Measurements from ENCODE around the gene PALD1.
A peak's percentile ranks its signal among the peaks of the same experiment; 100 is the strongest.

Gene PALD1

DNA sequence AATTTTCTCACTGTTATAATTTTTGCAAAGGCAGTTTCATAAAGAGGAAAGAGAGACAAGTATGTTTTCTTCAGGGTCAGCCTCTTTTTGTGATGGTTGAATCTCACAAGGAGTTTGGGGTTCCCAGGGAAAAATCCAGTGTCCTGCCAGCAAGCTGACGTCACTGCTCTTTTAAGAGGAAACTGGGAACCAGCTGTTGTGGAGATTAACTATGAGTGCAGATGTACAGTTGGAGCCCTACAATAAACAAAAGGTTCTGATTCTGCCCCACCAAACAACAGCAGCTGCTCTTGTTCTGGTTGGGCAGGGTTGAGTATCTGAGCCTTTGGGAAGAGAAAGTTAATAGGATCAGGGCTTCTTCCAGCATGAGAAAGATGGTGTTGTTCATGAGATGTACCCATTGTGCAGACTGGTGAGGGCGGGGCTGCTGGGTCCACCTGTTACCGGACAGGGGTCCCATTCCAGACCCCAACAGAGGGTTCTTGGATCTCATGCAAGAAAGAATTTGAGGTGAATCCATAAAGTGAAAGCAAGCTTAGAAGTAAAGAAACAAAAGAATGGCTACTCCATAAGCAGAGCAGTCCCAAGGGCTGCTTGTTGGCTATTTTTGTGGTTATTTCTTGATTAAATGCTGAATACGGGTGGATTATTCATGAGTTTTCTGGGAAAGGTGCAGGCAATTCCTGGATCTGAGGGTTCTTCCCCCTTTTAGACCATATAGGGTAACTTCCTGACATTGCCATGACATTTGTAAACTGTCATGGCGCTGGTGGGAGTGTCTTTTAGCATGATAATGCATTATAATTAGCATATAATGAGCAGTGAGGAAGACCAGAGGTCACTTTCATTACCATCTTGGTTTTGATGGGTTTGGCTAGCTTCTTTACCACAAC lies 111.4 kb downstream of the PALD1 start:
- DNase-seq (ENCODE audit: low read depth in 2 of 2), result no peak

DNA sequence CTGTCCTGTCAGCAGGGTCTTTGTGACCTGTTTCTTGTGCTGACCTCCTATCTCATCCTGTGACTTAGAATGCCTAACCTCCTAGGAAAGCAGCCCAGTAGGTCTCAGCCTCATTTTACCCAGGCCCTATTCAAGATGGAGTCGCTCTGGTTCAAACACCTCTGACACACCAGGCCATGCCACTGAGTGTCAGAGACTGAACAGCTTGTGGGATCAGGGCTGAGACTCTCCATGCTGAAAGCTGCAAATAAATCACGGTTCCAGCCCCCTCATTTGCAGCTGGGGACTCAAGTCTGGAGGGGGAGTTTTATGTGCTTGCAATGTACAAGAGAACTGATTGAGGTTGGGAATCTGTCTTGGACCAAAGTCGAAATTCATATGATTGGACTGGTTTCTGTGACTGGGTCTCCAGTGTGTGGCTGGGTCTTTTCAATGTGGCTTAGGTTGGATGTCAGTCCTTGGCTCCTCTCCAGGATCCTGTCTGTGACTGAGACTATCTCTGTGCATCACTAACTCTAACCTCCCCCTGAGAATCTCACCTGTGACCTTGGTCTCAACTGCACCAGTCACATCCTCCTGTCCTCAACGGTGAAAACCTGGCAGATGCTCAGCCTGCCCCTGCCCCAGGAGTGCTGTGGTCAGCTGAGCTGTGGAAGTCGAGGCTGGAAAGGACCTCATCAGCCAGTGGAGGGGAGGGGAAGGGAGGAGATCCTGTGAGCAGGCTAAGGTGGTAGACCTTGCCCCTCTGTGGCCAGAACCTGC lies 112.3 kb downstream of the PALD1 start:
- no peak for DNase-seq (ENCODE audit: low read depth in 2 of 2)

DNA sequence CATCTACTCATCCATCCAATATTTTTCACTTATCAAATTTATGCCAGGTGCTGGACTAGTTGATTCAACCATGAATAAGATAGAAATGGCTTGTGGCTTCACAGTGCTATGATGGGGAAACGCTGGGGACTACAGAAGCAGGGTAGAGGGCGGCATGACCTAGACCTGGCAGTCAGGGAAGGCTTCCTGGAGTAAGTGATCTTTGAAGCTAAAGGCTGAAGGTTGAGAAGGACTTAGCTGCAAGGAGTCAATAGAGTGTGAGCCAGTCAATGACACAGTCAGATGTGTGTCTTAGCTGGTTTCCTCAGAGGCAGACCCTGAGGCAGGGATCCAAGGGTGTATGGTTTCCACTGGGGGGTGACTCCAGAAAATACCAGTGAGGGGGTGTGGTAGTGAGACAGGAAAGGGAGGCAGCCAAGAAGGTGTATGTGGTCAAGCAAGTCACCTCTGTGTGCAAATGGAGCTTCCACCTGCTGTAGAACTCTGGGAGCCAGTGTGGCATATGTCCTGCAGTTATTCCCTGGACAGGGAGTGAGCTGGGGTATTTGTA lies 113.7 kb downstream of the PALD1 start:
- DNase-seq (ENCODE audit: low read depth in 2 of 2), result no peak

DNA sequence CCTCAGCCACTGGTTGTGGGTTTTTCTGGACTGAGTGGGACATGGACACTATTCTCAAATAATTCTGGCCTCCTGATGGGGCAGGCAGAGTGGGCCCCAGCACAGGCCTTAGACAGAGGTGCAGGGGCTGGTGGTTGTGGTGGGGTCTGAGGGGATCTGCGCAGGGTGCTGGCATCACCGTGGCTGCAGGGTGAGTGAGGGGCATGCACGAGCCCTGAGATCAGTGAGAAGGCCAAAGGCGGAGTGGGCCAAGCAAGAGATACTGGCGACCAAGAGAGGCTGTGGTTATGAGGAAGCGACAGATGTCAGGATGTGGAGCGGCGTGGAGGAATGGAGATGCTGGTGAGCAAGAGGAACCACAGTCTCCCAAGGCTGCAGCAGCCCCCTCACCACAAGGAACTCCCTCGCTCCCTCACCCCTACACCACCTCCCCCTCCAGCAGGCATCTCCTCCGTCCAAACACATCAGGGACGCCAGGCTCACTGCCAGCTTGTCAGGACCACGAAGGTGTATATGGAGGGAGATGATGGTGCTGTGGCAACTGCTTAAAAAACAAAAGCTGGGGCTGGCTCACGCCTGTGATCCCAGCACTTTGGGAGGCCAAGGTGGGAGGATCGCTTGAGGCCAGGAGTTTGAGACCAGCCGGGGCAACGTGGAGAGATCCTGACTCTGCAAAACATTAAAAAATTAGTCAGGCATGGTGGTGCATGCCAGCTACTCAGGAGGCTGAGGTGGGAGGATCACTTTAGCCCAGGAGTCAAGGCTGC lies 114.4 kb downstream of the PALD1 start:
- no peak for DNase-seq (ENCODE audit: low read depth in 2 of 2)

DNA sequence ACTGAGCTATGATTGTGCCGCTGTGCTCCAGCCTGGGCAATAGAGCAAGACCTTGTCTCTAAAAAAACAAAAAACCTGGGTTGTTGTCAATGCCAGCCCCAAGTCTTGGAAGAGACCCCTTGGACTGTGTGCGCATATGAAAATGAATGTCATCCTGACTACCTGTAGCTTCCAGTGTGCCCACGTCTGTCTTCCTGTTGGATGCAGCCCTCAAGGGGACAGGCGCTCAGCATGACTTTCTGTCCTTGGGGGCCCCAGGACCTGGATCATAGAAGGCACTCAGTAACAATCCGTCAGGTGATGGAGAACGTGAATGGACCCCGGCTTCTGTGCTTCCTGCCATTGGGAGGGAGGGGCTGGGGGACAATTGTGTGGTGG lies 114.9 kb downstream of the PALD1 start:
- no peak for DNase-seq (ENCODE audit: low read depth in 2 of 2)

DNA sequence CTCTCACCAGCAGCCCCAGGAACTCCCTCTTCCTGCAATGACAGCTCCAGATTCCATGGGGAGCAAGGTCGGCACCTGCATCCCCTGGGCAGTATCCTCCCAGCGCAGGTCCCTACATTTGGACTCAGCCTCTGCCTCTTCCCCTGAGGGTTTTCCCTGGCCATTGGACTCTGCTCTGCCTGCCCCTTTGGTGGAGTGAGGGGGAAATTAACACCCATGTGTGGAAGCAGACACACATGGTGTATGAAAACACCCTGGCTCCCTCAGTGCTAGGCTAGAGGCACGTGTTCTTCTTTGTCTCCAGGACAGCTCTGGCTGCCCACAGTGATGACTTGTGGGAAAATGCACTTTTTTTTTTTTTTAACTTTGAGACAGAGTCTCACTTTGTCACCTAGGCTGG lies 115.6 kb downstream of the PALD1 start:
- DNase-seq (ENCODE audit: low read depth in 2 of 2), result no peak

DNA sequence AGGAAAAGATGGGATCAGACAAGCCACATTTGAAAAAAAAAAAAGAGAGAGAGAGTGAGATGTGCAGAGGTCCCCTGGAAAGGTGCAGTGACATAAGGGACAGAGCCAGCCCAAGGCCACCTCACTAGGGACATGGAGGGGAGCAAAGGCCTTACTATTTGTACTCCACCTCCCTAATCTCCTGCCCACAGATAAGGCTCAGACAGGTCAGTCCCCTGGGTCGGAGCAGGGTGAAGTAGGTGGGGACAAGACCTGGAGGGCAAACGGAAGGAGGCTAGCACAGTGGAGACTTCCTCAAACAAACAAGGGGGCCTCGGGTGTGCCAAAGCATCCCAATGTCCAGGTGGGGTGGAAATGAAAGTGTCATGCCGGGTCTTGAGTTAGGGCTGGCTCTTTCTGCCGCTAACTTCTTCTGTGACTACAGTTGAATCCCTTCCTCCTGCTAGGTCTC lies 117.0 kb downstream of the PALD1 start:
- DNase-seq (ENCODE audit: low read depth in 2 of 2), result no peak

DNA sequence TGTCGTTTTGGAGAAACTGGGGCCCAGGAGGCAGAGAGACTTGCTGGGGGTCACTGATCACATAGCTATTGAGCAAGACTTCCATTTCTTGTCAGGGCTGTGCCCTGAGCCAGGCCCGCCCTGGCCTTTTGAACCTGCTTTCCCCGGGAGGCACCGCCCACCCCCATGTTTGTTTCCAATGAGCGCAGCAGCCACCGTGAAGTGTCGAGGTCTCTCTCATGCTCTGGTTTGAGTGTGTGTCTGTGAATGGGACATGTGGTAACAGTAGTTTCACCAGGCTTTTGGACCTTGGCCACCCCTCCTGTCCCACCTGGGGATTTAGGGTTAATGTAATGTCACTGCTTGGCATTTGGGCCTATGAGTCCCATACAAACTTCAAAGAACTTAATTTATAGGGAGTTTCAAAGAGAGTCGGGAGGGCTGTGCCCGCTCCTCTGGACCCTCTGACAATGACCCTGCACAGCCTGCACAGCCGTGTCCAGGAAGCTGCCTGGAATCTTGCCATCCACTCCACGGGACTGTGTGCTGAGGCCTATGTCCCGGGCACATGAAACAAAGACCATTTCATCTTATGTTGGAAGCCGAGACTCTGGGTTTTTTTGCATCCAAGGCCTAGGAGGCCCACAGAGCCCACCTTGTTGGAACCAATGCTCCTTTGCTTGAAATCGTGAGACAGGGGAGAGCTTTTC lies 117.7 kb downstream of the PALD1 start:
- DNase-seq (ENCODE audit: low read depth in 2 of 2), result no peak

DNA sequence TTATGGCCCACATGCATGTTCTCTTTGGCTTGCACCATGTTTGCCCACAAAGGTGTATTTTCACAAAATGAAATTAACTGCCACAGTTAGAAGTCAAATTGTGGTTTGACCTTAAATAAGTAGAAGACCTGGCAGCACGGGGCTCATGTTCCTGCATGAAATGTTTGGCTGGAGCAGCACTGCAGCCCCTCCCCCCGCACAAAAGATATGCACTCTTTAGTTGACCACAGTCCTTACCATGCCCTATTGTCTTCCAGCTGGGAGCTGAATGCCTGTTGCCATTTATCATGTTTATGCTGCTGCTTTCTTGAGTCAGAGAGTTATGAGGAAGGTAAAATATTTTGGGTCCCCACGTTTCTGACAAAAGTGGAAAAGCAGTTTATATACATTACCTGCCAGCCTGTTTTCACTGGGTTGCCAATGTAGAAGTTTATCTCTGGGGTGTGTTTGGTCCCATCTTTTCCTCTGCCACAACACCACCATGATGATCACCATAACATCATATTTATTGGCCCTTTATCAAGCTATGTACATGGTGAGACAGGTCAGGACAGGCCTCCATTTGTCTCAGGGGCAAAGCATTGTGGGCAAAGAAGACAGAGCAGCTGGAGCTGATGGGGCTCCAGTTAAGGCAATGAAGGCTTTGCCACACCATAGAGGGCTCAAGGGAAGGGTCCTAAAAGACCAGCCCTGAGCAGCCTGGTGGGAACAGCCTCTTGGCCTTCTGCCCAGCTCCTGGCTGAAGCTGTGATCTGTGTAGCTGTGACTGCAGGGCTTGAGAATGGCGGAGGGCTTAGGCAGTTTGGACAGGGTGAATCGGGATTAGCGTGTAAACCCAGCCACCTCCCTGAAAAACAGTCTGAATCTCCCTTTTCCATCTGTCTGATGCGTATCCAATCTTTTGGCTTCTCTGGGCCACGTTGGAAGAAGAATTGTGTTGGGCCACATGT lies 118.6 kb downstream of the PALD1 start:
- DNase-seq (ENCODE audit: low read depth in 2 of 2), result no peak

DNA sequence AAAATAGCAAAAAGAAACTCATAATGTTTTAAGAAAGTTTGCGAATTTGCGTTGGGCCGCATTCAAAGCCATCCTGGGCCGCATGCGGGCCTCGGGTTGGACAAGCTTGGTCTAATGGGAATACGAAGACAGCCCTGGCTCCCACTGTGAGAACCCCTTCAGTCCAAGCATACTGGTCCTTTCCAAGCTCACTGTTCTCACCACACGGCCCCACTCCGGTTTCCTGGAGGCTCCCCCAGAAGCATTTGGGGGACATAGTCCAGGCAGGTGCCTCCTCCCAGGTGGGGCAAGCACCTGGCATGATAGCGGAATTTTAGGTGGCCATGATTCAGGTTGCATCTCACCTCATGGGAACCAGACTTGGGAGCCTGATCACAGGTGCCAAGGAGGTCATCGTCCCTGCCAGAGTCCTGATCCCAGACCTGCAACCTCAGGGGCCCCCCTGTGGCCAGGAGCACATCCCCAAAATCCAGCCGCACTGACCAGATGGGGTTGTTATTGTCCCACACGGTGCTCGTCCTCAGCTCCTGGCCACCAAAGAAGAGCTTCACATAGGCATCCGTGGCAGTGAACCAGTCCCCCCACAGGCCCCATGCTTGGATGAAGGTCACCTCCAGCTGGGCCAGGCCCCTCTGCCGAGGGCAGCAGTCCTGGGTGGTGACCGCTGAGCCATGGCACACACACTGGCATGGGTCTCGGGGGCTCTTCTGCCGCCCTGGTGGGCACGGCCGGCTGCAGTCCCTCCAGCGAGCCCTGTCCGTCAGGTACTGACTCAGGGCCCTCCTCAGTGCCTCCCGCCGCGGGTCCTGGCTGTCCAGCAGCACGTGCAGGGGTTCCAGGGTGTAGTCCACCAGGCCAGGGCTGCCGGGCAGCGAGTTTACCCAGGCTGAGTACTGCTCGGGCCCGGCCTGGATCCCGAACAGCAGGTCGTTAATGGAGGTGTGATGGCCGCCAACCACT lies 119.6 kb downstream of the PALD1 start:
- no peak for DNase-seq (ENCODE audit: low read depth in 2 of 2)

DNA sequence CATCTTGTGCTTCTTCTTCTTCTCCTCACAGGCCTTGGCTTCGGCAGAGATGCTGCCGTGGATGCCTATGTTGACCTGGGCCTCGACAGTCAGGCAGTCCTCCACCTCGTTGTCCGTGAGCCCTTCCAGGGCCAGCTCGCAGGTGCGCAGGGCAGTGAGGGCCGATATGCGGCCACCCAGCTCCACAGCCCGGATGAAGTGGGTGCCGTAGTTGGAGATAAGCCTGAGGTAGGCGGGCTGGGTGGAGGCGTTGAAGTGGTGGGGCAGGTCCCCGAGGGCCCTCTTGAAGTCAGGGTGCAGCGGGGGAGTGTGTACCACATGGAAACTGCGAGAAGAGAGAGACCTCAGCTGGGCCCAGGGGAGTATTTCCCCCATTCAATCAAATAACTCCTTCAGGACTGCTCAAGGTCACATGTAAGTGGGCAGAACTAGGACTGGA lies 120.3 kb downstream of the PALD1 start:
- no peak for DNase-seq (ENCODE audit: low read depth in 2 of 2)

DNA sequence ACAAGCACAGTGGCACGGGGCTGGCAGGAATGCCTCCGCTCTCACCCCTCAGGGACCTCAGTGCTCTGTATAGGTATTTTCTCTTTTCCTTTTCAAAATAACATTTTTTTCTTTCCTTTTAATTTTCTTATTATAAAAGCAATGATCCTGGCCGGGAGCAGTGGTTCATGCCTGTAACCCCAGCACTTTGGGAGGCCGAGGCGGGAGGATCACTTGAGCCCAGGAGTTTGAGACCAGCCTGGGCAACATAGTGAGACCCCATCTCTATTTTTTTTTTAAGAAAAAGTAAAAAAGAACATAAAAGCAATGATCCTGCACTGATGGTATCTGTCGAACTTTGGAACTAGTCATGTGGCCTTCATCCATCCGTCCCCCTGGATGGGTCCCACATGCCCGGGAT lies 120.8 kb downstream of the PALD1 start:
- no peak for DNase-seq (ENCODE audit: low read depth in 2 of 2)

DNA sequence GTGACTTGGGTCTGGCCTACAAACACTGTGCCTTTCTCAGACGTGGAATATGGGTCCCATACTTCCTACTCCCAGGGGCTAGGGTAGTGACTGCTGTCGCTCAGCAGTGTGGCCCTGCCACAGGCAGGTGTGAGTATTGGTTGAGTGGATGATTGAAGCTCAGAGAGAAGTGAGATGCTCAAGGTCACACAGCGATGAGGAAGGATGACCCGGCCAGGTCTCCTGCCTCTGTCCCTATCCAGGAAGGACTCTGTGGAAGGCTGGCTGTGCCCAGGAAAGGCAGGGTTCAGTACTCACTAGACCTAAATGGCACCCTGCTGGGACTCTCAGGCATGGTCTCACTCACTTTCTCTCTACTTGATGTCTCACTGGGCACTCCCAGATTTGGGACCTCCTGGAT lies 121.2 kb downstream of the PALD1 start:
- no peak for DNase-seq (ENCODE audit: low read depth in 2 of 2)

DNA sequence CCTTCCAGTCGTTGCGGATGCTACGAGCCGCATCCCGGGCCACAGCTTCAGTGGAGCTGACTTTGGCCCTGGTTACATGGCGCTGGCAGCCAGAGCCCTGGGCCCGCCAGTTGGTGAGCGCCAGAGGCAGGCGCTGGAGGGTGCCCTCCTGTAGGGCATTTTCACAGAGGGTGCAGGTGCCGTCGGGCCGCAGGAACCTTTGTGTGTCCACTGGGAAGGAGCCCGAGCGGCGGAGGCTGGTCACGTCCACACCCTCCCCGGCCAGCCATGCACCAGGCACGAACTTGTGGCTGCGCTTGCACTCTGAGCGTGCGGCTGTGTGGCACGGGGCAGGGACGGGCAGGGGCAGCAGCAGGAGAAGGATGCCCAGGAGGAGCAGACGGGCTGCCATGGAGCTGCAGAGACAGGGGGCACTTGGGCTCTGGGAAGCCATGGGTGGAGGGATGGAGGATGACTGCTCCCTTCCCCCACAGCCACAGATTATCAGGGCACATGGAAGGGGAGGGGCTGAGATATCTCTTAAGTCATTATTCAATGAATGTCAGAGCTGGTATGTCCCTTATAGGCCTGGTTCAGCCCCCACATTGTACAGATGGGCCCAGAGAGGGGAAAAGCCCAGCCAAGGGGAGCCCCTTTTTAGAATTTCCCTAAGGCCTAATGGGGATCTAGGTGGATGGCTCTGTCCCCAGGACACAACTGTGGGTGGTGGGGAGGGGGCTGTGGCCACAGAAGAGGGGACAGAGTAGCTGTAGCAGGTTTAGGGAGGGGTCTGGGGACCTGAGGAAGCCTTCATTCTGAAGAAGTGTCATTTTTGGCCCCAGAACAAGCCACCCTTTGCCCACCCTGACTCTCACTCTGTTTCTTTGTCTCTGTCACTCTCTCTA lies 122.2 kb downstream of the PALD1 start:
- DNase-seq (ENCODE audit: low read depth in 2 of 2), result no peak

DNA sequence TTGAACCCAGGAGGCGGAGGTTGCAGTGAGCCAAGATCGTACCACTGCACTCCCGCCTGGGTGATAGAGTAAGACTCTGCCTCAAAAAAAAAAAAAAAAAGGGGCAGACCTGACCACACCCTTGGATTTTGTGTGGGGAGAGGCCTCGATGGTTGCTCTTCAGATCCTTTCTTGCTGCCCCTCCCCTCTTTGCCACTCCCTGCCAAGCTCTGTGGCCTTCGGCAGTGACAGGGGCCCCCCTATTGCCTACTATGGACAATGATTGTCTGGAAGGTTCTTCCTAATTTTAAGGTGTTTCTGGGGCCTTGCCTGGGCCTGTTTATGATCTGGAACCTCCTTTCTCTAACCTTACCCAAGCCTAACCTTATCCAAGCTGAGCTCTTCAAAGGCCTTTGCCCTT lies 123.2 kb downstream of the PALD1 start:
- no peak for DNase-seq (ENCODE audit: low read depth in 2 of 2)

DNA sequence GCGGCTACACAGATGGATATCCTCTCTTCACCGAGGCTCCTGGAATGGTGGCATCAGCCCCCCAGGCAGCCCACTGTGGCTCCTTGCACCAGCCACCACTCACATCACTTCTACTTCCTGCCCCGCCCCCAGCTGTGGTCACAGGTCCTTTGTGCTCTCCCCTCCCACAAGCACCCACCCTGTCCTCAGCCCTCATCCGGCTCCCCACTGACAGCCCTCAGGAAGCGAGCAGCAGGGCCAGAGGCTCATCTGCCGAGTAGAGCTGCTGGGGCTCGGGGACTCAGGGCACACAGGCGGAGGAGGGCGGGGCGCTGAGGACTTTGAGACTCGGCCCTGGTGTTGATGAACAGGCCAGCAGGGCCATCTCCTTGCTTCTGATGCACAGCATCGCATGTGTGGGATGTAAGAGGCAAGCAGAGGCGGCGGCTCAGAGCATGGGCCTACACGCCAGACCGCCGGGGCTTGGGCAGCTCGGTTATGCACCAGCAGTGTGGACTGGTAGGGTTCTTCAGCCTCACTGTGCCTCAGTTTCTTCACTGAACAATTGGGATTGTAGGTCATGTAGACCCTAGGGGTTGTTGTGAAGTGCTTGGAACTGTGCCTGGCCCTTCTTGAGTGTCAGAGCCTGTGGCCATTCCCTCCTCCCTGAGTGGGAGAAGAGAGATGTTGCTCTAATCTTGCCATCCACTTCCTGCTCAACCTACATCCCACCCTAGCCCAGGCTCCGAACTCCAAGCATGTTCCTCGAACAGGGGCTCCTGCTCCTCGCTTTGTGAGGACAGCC lies 124.3 kb downstream of the PALD1 start, which contains the start of gene PRF1:
Gene PRF1, minus strand, starts transcription at position 77 of the 784 bp plus-strand sequence. CDS start 1,839 bp downstream, outside the sequence.
- peak; percentile 35 to 64 for DNase-seq (ENCODE audit: low read depth in 2 of 2)

DNA sequence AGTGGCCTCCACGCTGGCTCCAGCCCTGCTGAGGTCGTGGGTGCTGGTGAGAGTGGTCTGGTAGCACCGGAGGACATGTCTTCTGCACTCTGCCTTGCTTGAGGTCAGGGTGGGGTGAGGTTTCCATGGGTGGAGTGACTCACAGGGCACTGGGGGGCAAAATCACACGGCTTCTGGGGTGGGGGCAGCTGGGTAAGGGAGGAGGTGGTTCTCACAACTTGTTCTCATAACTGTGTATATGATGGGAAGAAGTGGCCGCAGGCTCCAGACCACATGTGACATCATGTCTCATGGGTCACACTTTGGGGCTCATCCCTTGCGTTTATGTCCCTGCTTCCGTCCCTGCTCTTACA lies 124.9 kb downstream of the PALD1 start:
- no peak for DNase-seq (ENCODE audit: low read depth in 2 of 2)

Data from stimulated activated CD4-positive, alpha-beta T cell treated with anti-CD3 and anti-CD28 coated beads, Interleukin-15, amount 100 ng/mL, for 48 hours (primary cell).